CD4-positive, alpha-beta T cell treated with Interferon alpha-2 for 1 hour (primary cell): ENCODE results near the gene TPO.
"Not testable (repeated sequence)": the region's sequence is repeated elsewhere in the genome, so short reads cannot be mapped to it uniquely, and the experiment has no call there.

Source experiments
- DNase-seq, 2 donors: peaks; one replicate each; pipeline ENCODE4 v3.0.0-alpha.2; 2020 to 2022

The TPO gene

GRCh38 chr2:1505031-1505441 is 91.8 kb downstream of the TPO start:
- DNase-seq, result no peak

- peak; percentile 19 to 59 for DNase-seq
These were observed 96.2 kb downstream of the TPO start for GRCh38 chr2:1509271-1510065.

- DNase-seq, result peak in 1 of 2 donors; percentile 7
These were observed 96.9 kb downstream of the TPO start for GRCh38 chr2:1510176-1510575.

GRCh38 chr2:1511455-1511854 is 98.2 kb downstream of the TPO start:
- no peak for DNase-seq

- DNase-seq, result no peak
These were observed 99.3 kb downstream of the TPO start for GRCh38 chr2:1512321-1513289.

GRCh38 chr2:1514391-1515072 is 101.3 kb downstream of the TPO start:
- no peak for DNase-seq

- DNase-seq, result no peak
These were observed 101.8 kb downstream of the TPO start for GRCh38 chr2:1515073-1515430.

- no peak for DNase-seq
These were observed 102.9 kb downstream of the TPO start for GRCh38 chr2:1515986-1516797.

- DNase-seq, result no peak
These were observed 103.5 kb downstream of the TPO start for GRCh38 chr2:1516798-1517060.

GRCh38 chr2:1517291-1517690 is 104.0 kb downstream of the TPO start:
- not testable (repeated sequence) for DNase-seq

GRCh38 chr2:1517786-1518185 is 104.5 kb downstream of the TPO start:
- no peak for DNase-seq

GRCh38 chr2:1518331-1518803 is 105.1 kb downstream of the TPO start:
- peak in 1 of 2 donors; percentile 27 for DNase-seq

- DNase-seq, result no peak
These were observed 105.7 kb downstream of the TPO start for GRCh38 chr2:1518867-1519530.

- no peak for DNase-seq
These were observed 108.1 kb downstream of the TPO start for GRCh38 chr2:1521191-1521877.

GRCh38 chr2:1521878-1522830 is 108.9 kb downstream of the TPO start:
- DNase-seq, result no peak

GRCh38 chr2:1527153-1527992 is 114.1 kb downstream of the TPO start:
- no peak for DNase-seq

- no peak for DNase-seq
These were observed 115.2 kb downstream of the TPO start for GRCh38 chr2:1528273-1529064.

GRCh38 chr2:1538663-1539062 is 125.4 kb downstream of the TPO start:
- DNase-seq, result peak in 1 of 2 donors; percentile 19
